HG02973 (cell line): ENCODE data around the gene TMPRSS9.
"Not testable (repeated sequence)": the region's sequence is repeated elsewhere in the genome, so short reads cannot be mapped to it uniquely, and the experiment has no call there.

Experiments
- ATAC-seq: cut with Tn5 transposase; IDR thresholded peaks from one replicate; pipeline ENCODE4 v1.9.1; 2021; ENCODE audit warnings: moderate library complexity; ENCODE audit not compliant: unreplicated experiment

The TMPRSS9 gene

DNA sequence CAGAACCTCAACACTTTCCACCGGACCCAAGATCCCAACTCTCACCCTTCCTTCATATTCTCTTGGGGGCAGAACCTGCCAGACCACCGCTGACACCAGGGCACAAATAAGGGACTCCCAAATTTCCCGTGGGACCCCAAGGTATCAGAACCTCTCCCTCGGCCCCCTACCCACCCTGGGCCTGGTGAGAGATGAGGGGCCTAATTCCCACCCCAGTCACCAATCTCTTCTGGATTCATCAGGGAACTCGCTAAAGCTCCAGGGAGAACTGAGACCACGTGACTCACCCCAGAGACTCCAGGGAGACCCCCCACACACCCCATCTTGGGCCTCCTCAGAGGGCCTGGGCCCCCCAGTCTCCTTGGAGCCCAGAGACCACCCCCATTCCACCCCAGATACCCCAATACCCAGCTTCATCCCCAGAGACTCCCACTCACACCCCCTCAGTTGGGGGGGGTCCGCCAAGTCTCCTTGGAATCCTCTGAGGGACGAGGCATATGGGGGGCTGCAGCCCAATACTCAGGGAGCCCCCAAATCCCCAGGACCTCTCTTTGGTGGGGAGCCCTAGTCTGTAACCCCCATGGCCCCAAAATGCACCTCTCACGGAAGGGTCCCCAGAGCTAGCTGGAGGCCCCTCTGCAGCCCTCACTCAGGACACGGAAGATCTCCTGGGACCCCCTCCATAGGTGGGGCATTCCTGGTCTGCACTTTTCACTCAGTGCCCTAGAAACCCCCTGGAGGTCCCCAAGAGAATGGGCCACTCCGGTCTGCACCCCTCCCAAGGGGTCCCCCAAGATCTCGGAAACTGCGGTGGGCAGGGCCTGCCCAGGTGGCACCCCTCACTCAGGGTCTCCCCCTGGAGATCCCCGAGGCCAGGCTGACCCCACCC lies 95.1 kb downstream of the TMPRSS9 start:
- no peak for ATAC-seq

DNA sequence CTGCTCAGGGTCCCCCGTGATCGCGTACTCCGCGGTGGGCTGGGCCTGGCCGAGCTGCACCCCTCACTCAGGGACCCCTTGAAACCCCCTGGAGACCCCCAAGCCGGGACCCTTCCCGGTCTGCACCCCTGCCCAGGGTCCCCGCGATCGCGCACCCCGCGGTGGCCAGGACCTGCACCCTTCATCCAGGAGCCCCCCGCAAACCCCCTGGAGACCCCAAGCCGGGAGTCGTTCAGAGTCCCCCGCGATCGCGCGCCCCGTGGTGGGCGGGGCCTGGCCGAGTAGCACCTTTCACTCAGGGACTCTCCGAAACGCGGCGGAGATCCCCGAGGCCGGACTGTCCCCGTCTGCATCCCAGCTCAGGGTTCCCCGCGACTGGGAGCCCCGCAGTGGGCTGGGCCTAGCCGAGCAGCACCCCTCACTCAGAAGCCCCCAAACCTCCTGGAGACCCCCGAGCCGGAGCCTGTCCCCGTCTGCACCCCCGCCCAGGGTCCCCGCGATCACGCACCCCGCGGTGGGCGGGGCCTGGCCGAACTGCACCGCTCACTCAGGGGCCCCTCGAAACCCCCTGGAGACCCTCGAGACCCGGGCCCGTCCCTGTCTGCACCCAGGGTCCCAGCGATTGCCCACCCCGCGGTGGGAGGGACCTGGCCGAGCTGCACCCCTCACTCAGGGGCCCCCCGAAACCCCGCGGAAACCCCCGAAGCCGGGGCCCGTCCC lies 95.9 kb downstream of the TMPRSS9 start:
- ATAC-seq = no peak

DNA sequence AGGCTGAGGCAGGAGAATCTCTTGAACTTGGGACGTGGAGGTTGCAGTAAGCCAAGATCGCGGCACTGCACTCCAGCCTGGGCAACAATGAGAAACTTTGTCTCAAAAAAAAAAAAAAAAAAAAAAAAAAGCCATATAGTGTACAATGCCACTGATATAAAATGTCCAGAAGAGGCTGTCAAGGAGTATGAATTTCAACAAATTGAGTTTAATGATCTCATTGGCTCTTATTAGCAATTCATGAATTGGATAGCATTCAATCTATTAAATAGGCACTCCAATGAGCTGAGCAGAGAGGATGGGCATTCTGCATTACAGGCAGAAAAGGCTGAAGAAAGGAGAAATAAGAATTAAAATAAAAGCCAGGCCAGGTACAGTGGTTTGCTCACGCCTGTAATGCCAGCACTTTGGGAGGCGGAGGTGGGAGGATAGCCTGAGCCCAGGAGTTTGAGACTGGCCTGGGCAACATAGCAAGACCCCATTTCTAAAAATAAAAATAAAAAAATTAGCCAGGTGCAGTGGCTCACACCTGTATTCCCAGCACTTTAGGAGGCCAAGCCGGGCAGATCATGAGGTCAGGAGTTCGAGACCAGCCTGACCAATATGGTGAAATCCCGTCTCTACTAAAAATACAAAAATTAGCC lies 97.5 kb downstream of the TMPRSS9 start:
- ATAC-seq = no peak

DNA sequence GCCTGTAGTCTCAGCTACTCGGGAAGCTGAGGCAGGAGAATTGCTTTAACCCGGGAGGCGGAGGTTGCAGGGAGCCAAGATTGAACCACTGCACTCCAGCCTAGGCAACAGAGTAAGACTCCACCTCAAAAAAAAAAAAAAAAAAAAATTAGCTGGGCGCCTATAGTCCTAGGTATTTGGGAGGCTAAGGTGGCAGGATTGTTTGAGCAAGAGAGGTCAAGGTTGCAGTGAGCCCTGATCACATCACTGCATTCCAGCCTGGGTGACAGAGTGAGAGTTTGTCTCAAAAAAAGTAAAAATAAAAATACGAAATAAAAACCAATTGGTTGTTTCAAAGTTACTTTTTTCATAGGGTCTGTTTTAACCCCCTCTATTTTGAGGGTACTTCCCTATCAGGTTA lies 98.0 kb downstream of the TMPRSS9 start:
- ATAC-seq = no peak

DNA sequence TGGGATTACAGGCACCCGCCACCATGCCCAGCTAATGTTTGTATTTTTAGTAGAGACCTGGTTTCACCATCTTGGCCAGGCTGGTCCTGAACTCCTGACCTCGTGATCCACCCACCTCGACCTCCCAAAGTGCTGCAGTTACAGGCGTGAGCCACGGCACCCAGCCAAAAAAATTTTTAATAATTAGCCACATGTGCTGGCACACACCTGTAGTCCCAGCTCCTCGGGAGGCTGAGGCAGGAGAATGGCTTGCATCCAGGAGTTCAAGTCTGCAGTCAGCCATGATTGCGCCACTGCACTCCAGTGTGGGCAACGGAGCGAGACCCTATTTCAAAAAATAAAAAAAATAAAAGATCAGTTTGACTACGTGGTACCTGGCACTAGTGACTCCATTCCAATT lies 98.7 kb downstream of the TMPRSS9 start:
- ATAC-seq = not testable (repeated sequence)

DNA sequence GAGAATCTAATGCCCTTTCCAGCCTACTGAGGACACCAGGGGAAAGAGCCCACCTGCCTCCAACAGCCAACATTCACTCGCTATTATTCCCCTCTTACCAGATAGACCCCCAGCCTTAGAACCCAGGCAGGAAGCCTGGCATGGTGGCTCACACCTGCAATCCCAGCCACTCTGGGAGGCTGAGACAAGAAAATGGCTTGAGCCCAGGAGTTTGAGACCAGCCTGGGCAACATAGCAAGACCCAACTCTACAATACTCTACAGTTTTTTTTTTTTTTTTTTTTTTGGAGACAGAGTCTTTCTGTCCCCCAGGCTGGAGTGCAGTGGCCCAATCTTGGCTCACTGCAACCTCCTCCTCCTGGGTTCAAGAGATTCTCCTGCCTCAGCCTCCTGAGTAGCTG lies 100.2 kb downstream of the TMPRSS9 start:
- no peak for ATAC-seq

DNA sequence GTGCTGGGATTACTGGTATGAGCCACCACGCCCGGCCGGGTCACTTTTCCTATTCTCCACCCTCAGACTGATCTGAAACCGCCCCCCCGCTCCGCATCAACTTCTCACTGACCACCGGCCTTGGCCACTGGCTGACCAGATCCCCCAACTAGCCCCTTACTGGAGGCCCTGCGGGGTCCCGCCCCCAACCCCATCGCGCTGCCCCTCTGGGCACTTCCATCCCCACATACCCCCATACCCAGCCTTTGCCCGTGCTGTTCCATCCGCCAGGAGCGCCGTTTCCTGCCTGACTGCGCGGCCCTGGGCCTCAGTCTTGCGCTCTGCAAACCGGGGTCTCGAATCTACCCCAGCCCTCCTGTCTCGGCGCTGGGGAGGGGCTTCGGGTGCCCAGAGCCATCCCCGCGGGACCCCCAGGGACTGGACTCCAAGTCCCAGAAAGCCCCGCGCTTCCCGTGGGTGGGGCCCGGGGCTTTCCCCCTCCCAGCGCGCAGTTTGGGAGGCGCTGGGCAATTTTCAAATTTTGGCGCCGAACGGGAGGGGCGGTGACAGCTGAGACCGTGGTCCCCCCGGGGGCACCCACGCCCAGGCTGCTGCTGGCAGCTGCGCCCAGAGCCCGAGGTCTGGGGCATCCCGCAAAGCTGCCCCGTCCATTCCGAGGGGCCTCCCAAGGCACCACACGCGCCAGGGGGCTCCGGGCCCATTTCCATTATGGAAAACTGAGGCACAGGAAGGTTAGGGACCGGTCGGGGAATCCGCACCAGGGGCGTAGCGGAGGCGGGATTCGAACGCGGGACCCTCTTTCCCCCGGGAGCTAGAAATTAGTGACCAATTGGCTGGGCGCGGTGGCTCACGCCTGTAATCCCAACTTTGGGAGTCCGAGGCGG lies 101.9 kb downstream of the TMPRSS9 start:
- no peak for ATAC-seq

DNA sequence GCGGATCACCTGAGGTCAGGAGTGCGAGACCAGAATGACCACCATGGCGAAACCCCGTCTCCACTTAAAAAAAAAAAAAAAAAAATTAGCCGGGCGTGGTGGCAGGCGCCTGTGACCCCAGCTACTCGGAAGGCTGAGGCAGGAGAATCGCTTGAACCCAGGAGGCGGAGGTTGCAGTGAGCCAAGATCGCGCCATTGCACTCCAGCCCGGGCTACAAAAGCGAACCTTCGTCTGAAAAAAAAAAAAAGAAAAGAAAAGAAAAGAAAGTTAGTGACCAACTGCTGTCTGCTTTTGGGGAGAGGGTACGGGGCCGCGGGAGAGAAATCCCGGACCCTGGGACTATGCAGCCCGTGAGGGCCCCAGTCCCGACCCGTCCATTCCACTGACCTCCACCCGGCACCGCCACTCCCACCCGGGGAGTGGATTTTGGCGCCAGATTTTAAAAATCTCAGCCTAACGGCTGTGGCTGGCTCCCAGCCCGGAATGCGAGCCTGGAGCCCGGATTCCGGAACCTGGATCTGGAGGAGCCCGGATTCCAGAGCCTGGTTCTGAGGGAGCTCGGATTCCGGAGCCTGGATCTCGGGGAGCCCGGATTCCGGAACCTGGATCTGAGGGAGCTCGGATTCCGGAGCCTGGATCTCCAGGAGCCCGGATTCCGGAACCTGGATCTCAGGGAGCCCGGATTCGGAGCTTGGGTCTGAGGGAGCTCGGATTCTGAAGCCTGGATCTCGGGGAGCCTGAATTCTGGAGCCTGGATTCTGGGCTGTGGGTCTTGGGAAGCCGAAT lies 102.8 kb downstream of the TMPRSS9 start:
- no peak for ATAC-seq

DNA sequence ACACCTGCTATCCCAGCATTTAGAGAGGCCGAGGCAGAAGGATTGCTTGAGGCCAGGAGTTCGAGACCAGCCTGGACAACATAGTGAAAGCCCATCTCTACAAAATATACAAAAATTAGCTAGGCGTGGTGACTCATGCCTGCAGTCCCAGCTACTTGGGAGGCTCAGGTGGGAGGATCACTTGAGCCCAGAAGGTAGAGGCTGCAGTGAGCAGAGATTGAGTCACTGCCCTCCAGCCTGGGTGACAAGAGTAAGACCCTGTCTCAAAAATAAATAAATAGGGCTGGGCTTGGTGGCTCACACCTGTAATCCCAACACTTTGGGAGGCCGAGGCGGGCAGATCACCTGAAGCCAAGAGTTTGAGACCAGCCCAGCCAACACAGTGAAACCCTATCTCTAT lies 103.6 kb downstream of the TMPRSS9 start:
- ATAC-seq = not testable (repeated sequence)

DNA sequence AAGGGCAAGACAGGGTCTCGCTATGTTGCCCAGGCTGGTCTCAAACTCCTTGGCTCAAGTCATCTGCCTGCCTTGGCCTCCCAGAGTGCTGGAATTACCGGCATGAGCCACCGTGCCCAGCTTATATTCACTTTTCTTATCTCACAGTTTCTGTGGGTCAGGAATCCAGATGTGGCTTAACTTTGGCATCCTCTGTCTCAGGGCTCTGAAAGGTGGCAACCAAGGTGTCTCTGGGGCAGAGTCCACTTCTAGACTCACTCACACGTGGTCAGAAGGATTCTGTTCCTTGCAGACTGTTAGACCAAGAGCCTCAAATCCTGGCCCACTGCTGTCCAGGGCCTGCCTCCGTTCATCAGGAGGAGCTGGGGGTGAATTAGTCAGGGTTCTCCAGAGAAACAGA lies 104.3 kb downstream of the TMPRSS9 start:
- ATAC-seq = no peak

DNA sequence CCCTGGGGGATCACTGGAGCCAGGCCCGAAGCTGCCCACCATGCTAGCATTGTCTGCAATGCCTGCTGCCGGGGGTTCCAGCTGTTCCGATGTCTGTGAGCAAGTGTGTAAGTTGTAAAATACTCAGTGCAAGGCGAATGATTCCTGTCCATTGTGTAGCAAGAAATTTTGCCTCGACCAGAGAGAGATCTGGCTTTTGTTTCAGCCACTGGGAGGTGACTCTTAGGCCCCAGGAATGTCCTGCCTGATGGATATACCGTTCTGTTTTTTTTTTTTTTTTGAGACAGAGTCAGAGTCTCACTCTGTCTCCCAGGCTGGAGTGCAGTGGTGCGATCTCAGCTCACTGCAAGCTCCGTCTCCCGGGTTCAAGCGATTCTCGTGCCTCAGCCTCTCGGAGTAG lies 108.5 kb downstream of the TMPRSS9 start:
- no peak for ATAC-seq

DNA sequence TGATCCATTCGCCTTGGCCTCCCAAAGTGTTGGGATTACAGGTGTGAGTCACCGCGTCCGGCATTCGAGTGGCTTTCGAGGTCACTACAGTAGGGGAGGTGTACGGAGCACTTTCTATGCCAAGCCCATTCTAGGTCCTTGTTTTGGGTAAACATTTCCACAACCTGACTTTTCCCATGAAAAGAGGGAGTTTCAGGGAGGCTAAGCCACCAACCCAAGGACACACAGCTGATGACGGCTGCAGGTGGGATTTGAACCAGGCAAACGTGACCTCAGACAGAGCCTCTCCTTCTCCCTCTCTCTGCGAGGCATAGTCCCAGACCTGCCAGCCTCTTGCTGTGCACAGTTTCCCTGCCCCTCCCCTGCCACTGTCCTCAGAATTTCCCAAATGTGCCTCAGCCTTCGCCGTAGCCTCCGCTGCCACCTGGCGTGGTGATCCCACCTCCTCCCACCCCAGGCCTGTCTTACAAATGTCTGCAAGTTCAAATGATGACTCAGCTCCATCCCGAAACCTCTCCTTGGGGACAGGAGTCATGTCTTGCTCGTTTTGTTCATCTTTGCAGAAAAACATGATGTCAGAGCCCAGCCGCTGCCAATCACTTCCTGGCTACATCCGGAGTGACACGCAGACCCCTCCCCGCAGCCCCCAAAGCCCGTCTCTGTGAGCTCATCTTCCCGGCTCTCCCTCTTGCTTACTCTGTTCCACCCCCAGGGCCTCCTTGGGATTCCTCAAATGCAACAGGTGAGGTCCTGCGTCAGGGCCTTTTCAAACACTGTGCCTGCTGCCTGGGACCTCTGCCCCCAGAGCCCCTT lies 109.2 kb downstream of the TMPRSS9 start:
- no peak for ATAC-seq

DNA sequence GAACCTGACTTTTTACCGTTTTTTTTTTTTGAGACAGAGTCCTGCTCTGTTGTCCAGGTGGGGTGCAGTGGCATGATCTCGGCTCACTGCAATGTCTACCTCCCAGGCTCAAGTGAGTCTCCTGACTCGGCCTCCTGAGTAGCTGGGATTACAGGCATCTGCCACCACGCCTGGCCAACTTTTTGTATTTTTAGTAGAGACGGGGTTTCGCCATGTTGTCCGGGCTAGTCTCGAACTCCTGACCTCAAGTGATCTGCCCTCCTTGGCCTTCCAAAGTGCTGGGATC lies 109.8 kb downstream of the TMPRSS9 start:
- not testable (repeated sequence) for ATAC-seq

DNA sequence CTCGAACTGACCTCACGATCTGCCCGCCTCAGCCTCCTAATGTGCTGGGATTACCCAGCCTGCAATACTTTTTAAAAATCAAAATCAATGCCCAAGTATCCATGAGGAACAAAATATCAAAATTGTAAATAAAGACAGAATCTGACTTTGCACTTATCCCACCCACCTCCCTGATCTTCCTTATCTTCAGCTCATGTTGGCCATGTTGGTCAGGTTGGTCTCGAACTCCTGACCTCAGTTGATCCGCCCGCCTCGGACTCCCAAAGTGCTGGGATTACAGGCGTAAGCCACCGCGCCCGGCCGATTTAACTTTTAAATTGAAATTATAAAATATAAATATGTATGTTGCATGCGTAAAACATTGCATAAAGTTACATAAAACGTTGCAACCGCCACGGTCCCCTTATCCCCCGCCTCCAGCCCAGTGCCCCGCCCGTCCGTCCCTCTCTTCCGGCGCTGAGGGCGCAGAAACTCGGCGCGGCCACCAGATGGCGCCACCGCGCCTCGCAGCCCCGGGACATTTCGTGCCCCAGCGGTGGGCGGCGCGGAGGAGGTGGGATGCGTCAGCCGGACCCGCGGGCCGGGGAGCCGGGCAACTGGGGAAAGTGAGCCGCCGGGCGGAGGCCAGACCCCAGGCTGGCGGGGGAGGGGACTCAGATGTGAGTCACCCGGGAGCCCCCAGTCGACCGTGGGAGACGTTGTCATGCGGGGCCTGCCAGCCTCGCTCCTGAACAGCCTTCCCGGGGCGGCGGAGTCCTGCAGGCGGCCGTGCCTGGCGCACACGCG lies 114.4 kb downstream of the TMPRSS9 start:
- peak; percentile 24 for ATAC-seq

DNA sequence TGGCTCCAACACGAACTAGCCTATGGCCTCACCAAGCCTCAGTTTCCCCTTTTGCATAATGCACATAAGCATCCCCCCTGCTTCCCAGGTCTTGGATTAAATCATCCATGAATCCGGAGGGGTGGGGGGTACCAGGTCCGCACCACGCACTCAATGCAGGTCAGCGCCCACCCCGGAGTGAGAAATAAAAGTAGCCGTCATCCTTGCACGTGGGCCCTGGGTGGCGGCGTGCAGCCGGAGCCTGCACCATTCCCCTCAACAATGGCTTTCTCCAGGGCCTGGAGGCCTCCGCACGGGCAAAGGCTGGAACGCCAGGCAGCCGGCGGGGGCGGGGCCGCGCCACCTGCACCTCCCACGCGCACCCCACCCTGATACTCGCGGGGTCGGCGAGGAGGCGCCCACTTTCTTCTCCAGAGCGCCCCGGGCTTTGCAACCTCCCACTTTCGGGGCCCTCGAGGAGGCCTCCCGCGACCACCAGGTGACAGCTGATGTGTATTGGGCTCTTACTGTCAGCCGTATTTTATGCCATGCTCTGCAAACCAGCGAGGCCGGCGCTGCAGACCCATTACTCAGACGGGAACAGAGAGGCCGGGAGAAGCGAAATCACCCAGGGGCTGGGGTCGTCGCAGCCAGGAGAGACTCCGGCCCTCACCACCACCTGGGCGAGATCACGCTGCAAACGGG lies 115.1 kb downstream of the TMPRSS9 start:
- no peak for ATAC-seq
